ENCODE data around the gene OR2L3. TPM values are rescaled to one million over a fixed set of nuclear protein-coding genes. Genes with fewer than 3 reads are reported as not detected.

The OR2L3 gene
- total RNA-seq, 2 experiments from 2014 or later = not detected

DNA sequence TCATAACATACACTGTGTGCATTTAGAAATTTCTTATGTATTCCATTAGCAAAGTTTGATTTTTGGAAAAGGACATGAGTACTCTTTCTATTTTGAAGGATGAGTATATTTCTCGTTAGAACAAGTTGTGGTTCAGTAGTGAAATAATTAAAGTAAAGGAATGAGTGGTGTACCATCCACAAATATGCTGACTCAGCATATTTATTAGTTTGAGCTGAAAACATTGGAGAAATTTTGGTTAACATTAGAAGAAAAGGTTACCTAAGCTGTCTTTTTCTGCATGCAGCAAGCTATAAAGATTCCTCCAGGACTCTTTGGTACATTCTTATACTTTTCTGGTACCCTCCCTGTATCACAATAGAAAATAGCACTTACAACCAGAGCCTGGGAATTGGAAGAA is 38.9 kb upstream of the OR2L3 start:
- TF ChIP-seq CTCF (conservative IDR thresholded peaks at IDR 0.05; ENCODE audit: low read length) (no peak), EZH2phosphoT487 (IDR thresholded peaks at IDR 0.05; ENCODE audit: borderline replicate concordance, low read depth, low read length) (no peak)
- intact Hi-C loops (cut with micrococcal nuclease; ENCODE audit: unreplicated experiment) = no loop called here
- ChIA-PET CTCF (ENCODE audit: unreplicated experiment) (no interaction called here), POLR2A (no interaction called here)
- Histone ChIP-seq H3K4me1 (ENCODE audit: insufficient read depth, low read length, poor library complexity, severe bottlenecking) (no peaks in the 10 kb centered on the region), H3K4me3 (ENCODE audit: low read depth, low read length, poor library complexity, severe bottlenecking) (no peak overlapping the region), H3K4me2 (ENCODE audit: low read length) (no peak overlapping the region), H3K79me2 (ENCODE audit: insufficient read depth, low read depth, low read length) (no peaks in the 10 kb centered on the region), H3K36me3 (ENCODE audit: insufficient read depth, low read length) (no peaks in the 10 kb centered on the region), H3K9me3 (ENCODE audit: low read length) (no peaks in the 10 kb centered on the region), H3K9me2 (ENCODE audit: insufficient read depth, low read length) (no peaks in the 10 kb centered on the region), H2AFZ (ENCODE audit: low read length) (no peak overlapping the region), H3K27ac (ENCODE audit: low read depth, low read length, poor library complexity, severe bottlenecking) (no peak overlapping the region), H4K20me1 (ENCODE audit: insufficient read depth, low read length) (no peaks in the 10 kb centered on the region)
- no TSS peak for BruUV-seq (replicated peaks)
- no peak for DNase-seq (ENCODE audit: low spot score)

- Histone ChIP-seq H4K20me1 (ENCODE audit: insufficient read depth, low read length) (no peaks in the 10 kb centered on the region), H3K9me2 (ENCODE audit: insufficient read depth, low read length) (no peaks in the 10 kb centered on the region), H3K79me2 (ENCODE audit: insufficient read depth, low read depth, low read length) (no peaks in the 10 kb centered on the region), H3K4me1 (ENCODE audit: insufficient read depth, low read length, poor library complexity, severe bottlenecking) (no peaks in the 10 kb centered on the region), H3K4me3 (ENCODE audit: low read depth, low read length, poor library complexity, severe bottlenecking) (no peak overlapping the region), H3K27ac (ENCODE audit: low read depth, low read length, poor library complexity, severe bottlenecking) (no peak overlapping the region), H3K9me3 (ENCODE audit: low read length) (no peaks in the 10 kb centered on the region), H3K36me3 (ENCODE audit: insufficient read depth, low read length) (no peaks in the 10 kb centered on the region), H3K4me2 (ENCODE audit: low read length) (no peak overlapping the region), H2AFZ (ENCODE audit: low read length) (no peak overlapping the region)
- POLR2A ChIA-PET = no interaction called here
- DNase-seq (ENCODE audit: low spot score) = no peak
- CTCF ChIA-PET (ENCODE audit: unreplicated experiment) = no interaction called here
- intact Hi-C loops (cut with micrococcal nuclease; ENCODE audit: unreplicated experiment) = no loop called here
- BruUV-seq (replicated peaks) = no TSS peak
- TF ChIP-seq CTCF (conservative IDR thresholded peaks at IDR 0.05; ENCODE audit: low read length) = no peak
- TF ChIP-seq EZH2phosphoT487 (IDR thresholded peaks at IDR 0.05; ENCODE audit: borderline replicate concordance, low read depth, low read length) = no peak
These were observed 37.0 kb upstream of the OR2L3 start for GRCh38 chr1:248009681-248010080.

DNA sequence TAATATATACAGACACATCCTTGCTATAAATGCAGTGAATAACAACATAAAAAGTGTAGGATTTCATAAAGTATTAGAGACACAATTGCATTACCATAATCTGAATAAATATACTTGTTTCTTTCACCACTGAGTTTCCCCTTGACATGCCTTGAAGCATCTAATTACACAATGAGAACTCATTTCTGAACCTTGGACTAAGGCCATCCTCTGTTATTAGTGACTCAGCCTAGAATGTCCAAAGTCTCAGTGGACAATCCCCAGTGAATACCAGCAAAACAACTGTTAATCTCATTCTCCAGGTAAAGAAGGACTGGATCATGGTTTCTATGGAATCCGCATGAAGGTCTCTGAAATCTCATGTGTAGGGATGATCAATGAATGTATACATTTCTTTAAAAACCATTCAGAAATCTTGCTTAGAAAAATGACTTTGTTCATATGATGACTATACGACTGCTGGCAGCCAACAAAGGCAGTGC is 33.4 kb upstream of the OR2L3 start, which contains the start of gene OR2L5:
TSS of gene OR2L5 (plus strand) at position 432 of the 482 bp plus-strand sequence. CDS start 8,288 bp downstream, outside the sequence.
- Histone ChIP-seq H3K9me2 (ENCODE audit: insufficient read depth, low read length) (no peaks in the 10 kb centered on the region), H3K4me2 (ENCODE audit: low read length) (no peak within 1 kb of the TSS), H3K27ac (ENCODE audit: low read depth, low read length, poor library complexity, severe bottlenecking) (no peak within 1 kb of the TSS), H3K4me3 (ENCODE audit: low read depth, low read length, poor library complexity, severe bottlenecking) (no peak within 1 kb of the TSS), H3K9me3 (ENCODE audit: low read length) (no peaks in the 10 kb centered on the region), H4K20me1 (ENCODE audit: insufficient read depth, low read length) (no peaks in the 10 kb centered on the region), H2AFZ (ENCODE audit: low read length) (no peak within 1 kb of the TSS), H3K4me1 (ENCODE audit: insufficient read depth, low read length, poor library complexity, severe bottlenecking) (no peaks in the 10 kb centered on the region), H3K36me3 (ENCODE audit: insufficient read depth, low read length) (no peaks in the 10 kb centered on the region), H3K79me2 (ENCODE audit: insufficient read depth, low read depth, low read length) (no peaks in the 10 kb centered on the region)
- no peak for DNase-seq (ENCODE audit: low spot score)
- TF ChIP-seq CTCF (conservative IDR thresholded peaks at IDR 0.05; ENCODE audit: low read length) = no peak
- no peak for TF ChIP-seq EZH2phosphoT487 (IDR thresholded peaks at IDR 0.05; ENCODE audit: borderline replicate concordance, low read depth, low read length)
- intact Hi-C loops (cut with micrococcal nuclease; ENCODE audit: unreplicated experiment) = no loop called here
- CTCF ChIA-PET (ENCODE audit: unreplicated experiment) = no interaction called here
- POLR2A ChIA-PET = no interaction called here
- no TSS peak for BruUV-seq (replicated peaks)

All from OCI-LY7 (cell line).